ENCODE results near the gene PPP2R5E. TPM values are rescaled to one million over a fixed set of nuclear protein-coding genes. Genes with fewer than 3 reads are reported as not detected.

Gene PPP2R5E
- total RNA-seq, 1 experiment from 2014 or later: 45.0 TPM

DNA sequence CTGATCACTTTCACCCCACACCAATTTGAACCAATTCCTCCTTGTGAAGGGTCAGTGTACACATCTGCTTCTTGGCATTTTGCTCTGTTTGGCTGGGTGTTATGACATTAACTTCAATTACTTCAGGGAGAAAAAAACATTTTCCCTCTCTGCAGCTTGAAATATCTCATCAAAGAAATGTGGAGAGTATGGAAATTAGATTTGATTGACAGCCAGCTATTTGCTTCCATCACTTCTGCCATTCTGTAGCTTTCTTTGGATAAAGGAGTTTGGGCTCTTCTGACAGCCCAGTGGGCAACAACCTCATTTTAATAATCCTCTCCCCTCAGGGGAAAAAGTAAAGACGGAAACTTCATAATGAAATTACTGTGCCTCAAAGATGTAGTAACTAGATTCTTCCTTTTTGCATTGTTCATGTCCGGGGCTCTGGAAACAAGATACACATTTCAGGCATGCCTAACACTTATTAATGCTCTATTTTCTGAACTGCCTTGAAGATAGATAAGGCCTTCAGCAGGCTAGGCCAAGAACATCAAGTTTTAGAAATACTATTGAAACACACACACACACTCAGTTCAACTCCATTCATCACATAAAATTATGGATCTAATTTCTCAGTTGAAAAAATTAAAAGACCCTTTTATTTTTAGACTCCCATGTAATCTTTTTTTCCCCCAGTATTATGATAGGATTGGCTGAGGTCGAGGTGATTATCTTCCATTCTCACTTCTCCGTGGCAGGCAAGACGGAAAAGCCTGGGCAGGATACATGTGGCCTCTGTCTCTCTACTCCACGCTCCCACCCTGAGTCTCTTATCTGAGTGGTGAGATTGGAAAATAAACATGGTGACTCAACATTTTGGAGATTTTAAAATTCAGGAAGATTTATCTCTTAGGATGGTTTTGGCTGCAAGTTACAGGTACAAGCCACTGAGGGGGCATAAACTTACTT lies 214.1 kb downstream of the PPP2R5E start:
- RAD21 ChIA-PET (ENCODE audit: low non-redundant PET in 1 of 2, low total read pairs in 2 of 2, uncharacterized antibody in 2 of 2, unreplicated experiment in 2 of 2): no interaction called here
- no peak overlapping the region for H3K27ac ChIP-seq (ENCODE audit: low read depth, low read length)
- H3K4me1 ChIP-seq (ENCODE audit: control insufficient read depth in 1 of 2, insufficient read depth in 2 of 2, low read length in 2 of 2): no peaks in the 10 kb centered on the region
- CTCF ChIA-PET: no interaction called here
- no peak overlapping the region for H3K4me2 ChIP-seq (ENCODE audit: low read length)
- peaks cover 13% of the 10 kb centered on the region; the same call in 1 of the 2 replicates for H3K27me3 ChIP-seq (ENCODE audit: insufficient read depth, low read length)
- H3K9ac ChIP-seq (ENCODE audit: low read length): no peak overlapping the region
- DNase-seq (ENCODE audit: low read depth, low spot score) (no peak), ATAC-seq (no peak)
- BruUV-seq (replicated peaks): no TSS peak
- H4K20me1 ChIP-seq (ENCODE audit: insufficient read depth): no peaks in the 10 kb centered on the region
- H3K79me2 ChIP-seq (ENCODE audit: insufficient read depth, low read length): no peaks in the 10 kb centered on the region
- no peaks in the 10 kb centered on the region for H3K9me2 ChIP-seq (ENCODE audit: insufficient read depth)
- no peak overlapping the region for H2AFZ ChIP-seq (ENCODE audit: low read depth, low read length, poor library complexity, severe bottlenecking)
- no peaks in the 10 kb centered on the region for H3K36me3 ChIP-seq (ENCODE audit: control insufficient read depth in 1 of 2, insufficient read depth in 2 of 2, low read length in 2 of 2)
- POLR2A ChIA-PET: no interaction called here
- no peak overlapping the region for H3K4me3 ChIP-seq (replicated peaks in 1 of 2; ENCODE audit: low read depth in 1 of 2, low read length in 2 of 2)
- intact Hi-C loops (cut with micrococcal nuclease): no loop called here
- H3K9me3 ChIP-seq (ENCODE audit: control insufficient read depth in 1 of 2, insufficient read depth in 1 of 2, low read depth in 1 of 2, low read length in 2 of 2): no peaks in the 10 kb centered on the region
- TF ChIP-seq EZH2 (IDR thresholded peaks at IDR 0.05) (no peak), SRF (IDR thresholded peaks at IDR 0.05; ENCODE audit: low read depth) (no peak), CBX3 (IDR thresholded peaks at IDR 0.05; ENCODE audit: low read depth) (no peak), EZH2phosphoT487 (IDR thresholded peaks at IDR 0.05; ENCODE audit: borderline replicate concordance) (no peak), JUND (IDR thresholded peaks at IDR 0.05) (no peak), CEBPB (IDR thresholded peaks at IDR 0.05; ENCODE audit: low read depth) (no peak), MAX (IDR thresholded peaks at IDR 0.05) (no peak), POLR2AphosphoS5 (IDR thresholded peaks at IDR 0.05; ENCODE audit: low read depth, low read length) (no peak), YY1 (IDR thresholded peaks at IDR 0.05; ENCODE audit: extremely low read depth, insufficient replicate concordance, low read depth, low read length) (no peak), ZNF274 (IDR thresholded peaks at IDR 0.05; ENCODE audit: low read depth, low read length) (no peak), SP1 (IDR thresholded peaks at IDR 0.05; ENCODE audit: low read depth) (no peak), TCF7L2 (IDR thresholded peaks at IDR 0.05; ENCODE audit: borderline replicate concordance, extremely low read depth, insufficient read depth, insufficient read length) (no peak), FOSL1 (IDR thresholded peaks at IDR 0.05; ENCODE audit: low read depth) (no peak), ZBTB33 (IDR thresholded peaks at IDR 0.05; ENCODE audit: extremely low read depth, insufficient replicate concordance, low read length) (no peak), CTCF (IDR thresholded peaks at IDR 0.05 in 2 of 3, conservative IDR thresholded peaks at IDR 0.05 in 1 of 3; ENCODE audit: borderline replicate concordance in 1 of 3, insufficient read depth in 1 of 3, low read depth in 2 of 3, low read length in 2 of 3) (no peak), ZFX (IDR thresholded peaks at IDR 0.05) (no peak), SIN3A (IDR thresholded peaks at IDR 0.05; ENCODE audit: low read depth) (no peak)
- TF ChIP-seq, protein P1, sequence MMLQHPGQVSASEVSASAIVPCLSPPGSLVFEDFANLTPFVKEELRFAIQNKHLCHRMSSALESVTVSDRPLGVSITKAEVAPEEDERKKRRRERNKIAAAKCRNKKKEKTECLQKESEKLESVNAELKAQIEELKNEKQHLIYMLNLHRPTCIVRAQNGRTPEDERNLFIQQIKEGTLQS (IDR thresholded peaks at IDR 0.05): no peak
